CD4-positive, alpha-beta memory T cell (primary cell): ENCODE measurements around the gene PPT2. TPM values are rescaled to one million over a fixed set of nuclear protein-coding genes. Genes with fewer than 3 reads are reported as not detected.
"Not testable (repeated sequence)": the region's sequence is repeated elsewhere in the genome, so short reads cannot be mapped to it uniquely, and the experiment has no call there.

Experiments
- CTCF ChIA-PET: fragments of 350-600 bp; sonication (Branson Sonifier 250); formaldehyde crosslinking; loops from one replicate; lab custom pipeline; 2021; ENCODE audit warnings: inconsistent platforms; ENCODE audit not compliant: partially characterized antibody; lab: Charles Lee
- POLR2A ChIA-PET: fragments of 350-600 bp; sonication (Branson Sonifier 250); formaldehyde crosslinking; loops from one replicate; lab custom pipeline; 2021; ENCODE audit not compliant: partially characterized antibody; lab: Charles Lee
- DNase-seq, 5 donors: peaks; one replicate each; pipeline versions ENCODE4 v3.0.0 to v3.0.0-alpha.2; 2020 to 2022; ENCODE audit warnings: mixed read lengths in 1 of 5
- H3K27ac ChIP-seq: one replicate; pipeline ENCODE4 v1.7.0; 2013; ENCODE audit warnings: low read depth, low read length
- H3K27me3 ChIP-seq: 2 replicates; pipeline ENCODE4 v1.7.0; 2013; ENCODE audit warnings: mild to moderate bottlenecking, low read length, moderate library complexity; ENCODE audit not compliant: insufficient read depth
- H3K36me3 ChIP-seq: 2 replicates; pipeline ENCODE4 v1.7.0; 2013; ENCODE audit warnings: mild to moderate bottlenecking, low read length, moderate library complexity; ENCODE audit not compliant: insufficient read depth
- H3K4me1 ChIP-seq: 2 replicates; pipeline ENCODE4 v1.7.0; 2013; ENCODE audit warnings: mild to moderate bottlenecking, low read length, moderate library complexity; ENCODE audit not compliant: insufficient read depth
- H3K4me3 ChIP-seq, 2 donors: one replicate each; pipeline ENCODE4 v1.7.0; 2013; ENCODE audit warnings: low read length in 2 of 2, mild to moderate bottlenecking in 1 of 2
- H3K9me3 ChIP-seq, 2 donors: one replicate each; pipeline ENCODE4 v1.7.0; 2013; ENCODE audit warnings: low read length in 2 of 2, control low read depth in 1 of 2; ENCODE audit not compliant: control insufficient read depth in 1 of 2
- H3K27ac Mint-ChIP-seq, 7 donors: one replicate each; pipeline ENCODE4 v1.8.0; 2020 to 2021; ENCODE audit warnings: mixed read lengths in 7 of 7, mild to moderate bottlenecking in 6 of 7, inconsistent platforms in 3 of 7, moderate library complexity in 3 of 7
- H3K27me3 Mint-ChIP-seq, 2 donors: one replicate each; pipeline ENCODE4 v1.8.0; 2020 to 2021; ENCODE audit warnings: mixed read lengths in 2 of 2
- H3K36me3 Mint-ChIP-seq, 2 donors: one replicate each; pipeline ENCODE4 v1.8.0; 2020 to 2021; ENCODE audit warnings: mixed read lengths in 2 of 2, inconsistent platforms in 1 of 2, mild to moderate bottlenecking in 1 of 2
- H3K4me1 Mint-ChIP-seq, 4 donors: one replicate each; pipeline ENCODE4 v1.8.0; 2020 to 2021; ENCODE audit warnings: mixed read lengths in 4 of 4, mild to moderate bottlenecking in 1 of 4
- H3K4me3 Mint-ChIP-seq, 8 donors: one replicate each; pipeline ENCODE4 v1.8.0; 2020 to 2021; ENCODE audit warnings: mixed read lengths in 8 of 8, mild to moderate bottlenecking in 7 of 8, moderate library complexity in 6 of 8, inconsistent platforms in 3 of 8
- H3K9me3 Mint-ChIP-seq, 8 donors: one replicate each; pipeline ENCODE4 v1.8.0; 2020 to 2021; ENCODE audit warnings: mixed read lengths in 8 of 8, mild to moderate bottlenecking in 5 of 8, inconsistent platforms in 3 of 8, moderate library complexity in 1 of 8
- intact Hi-C: fragments of 100-400 bp; cut with micrococcal nuclease; formaldehyde crosslinking; loops from one replicate; pipeline ENCODE4 v1.15.1; 2023
- polyA plus RNA-seq, 2 donors: library from polyadenylated mRNA; unstranded; fragments of 300-500 nt; fragmentation: Illumina TruSeq; gene quantifications; one replicate each; pipeline ENCODE4 v1.2.3, GENCODE V29; 2021
- total RNA-seq, 2 experiments: library from RNA; stranded (reverse); gene quantifications; one replicate each; pipeline ENCODE4 v1.2.3, GENCODE V29; 2021

The PPT2 gene
- total and polyA plus RNA-seq, 4 experiments from 2014 or later, result 3.8 to 15.4 (median 8.2) TPM

- H3K4me3 ChIP-seq, result no peak overlapping the region
- Mint-ChIP-seq H3K9me3 (peaks cover 0 to 2% (median 0%) of the 10 kb centered on the region in 8 donors), H3K36me3 (peaks cover 51 to 69% of the 10 kb centered on the region in 2 donors), H3K27me3 (no peaks in the 10 kb centered on the region), H3K4me1 (peaks cover 30 to 57% (median 37%) of the 10 kb centered on the region in 4 donors), H3K27ac (peak overlapping the region; percentile 96 to 97 (median 97)), H3K4me3 (peak overlapping the region; percentile 63 to 96 (median 89))
- CTCF ChIA-PET, result interaction anchor here (0.6 to 0.8 kb wide), 2 partner anchors 9 to 215 kb away, joined by 3 read pairs; partner anchors contain the start of genes DXO and RNF5
- H3K36me3 ChIP-seq, result peaks cover 45% of the 10 kb centered on the region
- intact Hi-C loops, result no loop called here
- peaks cover 63% of the 10 kb centered on the region for H3K4me1 ChIP-seq
- POLR2A ChIA-PET, result interaction anchor here (0.6 to 12.7 kb wide), 4 partner anchors 7 to 675 kb away, joined by 3 to 408 read pairs (median 104); partner anchors contain the start of genes AGPAT1, ATF6B, FKBPL and RNF5
- no peak for DNase-seq
- H3K27ac ChIP-seq, result peak overlapping the region; percentile 70
- H3K27me3 ChIP-seq, result no peaks in the 10 kb centered on the region
- no peaks in the 10 kb centered on the region for H3K9me3 ChIP-seq
Measured at GRCh38 chr6:32187009-32187709, 33.2 kb downstream of the PPT2 start.

DNA sequence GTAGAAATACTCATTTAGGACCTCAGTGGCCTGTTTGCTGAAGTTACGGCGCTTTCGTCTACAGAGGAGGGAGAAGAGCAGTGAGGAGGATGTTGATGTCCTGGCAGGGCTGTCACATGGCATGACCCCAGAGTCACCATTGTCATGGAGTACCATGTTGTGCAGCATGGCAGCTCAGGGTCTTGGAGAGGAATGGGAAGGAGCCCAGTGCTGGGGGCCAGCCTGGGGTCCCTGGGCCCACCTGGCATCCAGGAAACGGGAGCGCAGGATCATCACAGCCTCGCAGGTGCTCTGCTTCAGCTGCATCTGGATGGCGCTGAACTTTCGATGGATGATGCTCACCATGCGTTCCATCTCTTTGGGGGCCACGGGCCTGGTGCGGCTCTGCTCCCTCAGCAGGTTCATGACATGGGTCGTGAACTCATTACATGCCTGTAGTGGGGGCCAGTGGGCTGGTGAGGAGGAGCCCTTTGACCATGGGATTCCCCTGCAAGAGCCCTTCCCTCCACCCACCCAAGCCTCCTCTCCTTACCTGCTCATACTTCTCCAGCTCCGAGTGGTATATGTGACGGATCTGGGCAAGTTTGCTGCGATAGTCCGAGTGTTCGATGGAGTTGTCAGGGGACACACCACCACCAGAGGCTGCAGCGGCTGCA, 33.9 kb downstream of the PPT2 start:
- peak overlapping the region; percentile 98 for H3K27ac ChIP-seq
- H3K36me3 ChIP-seq, result peaks cover 38% of the 10 kb centered on the region
- H3K9me3 Mint-ChIP-seq, H3K27me3 ChIP-seq, H3K9me3 ChIP-seq, intact Hi-C loops, H3K4me3 ChIP-seq, DNase-seq, H3K27me3 Mint-ChIP-seq: not testable (repeated sequence)
- ChIA-PET POLR2A (interaction anchor here (0.6 to 12.7 kb wide), 4 partner anchors 7 to 674 kb away, joined by 3 to 408 read pairs (median 104); partner anchors contain the start of genes AGPAT1, ATF6B, FKBPL and RNF5), CTCF (interaction anchor here (0.6 to 0.8 kb wide), 2 partner anchors 10 to 216 kb away, joined by 3 read pairs; partner anchors contain the start of genes DXO and RNF5)
- peaks cover 30 to 62% (median 35%) of the 10 kb centered on the region in 4 donors for H3K4me1 Mint-ChIP-seq
- peaks cover 53 to 71% of the 10 kb centered on the region in 2 donors for H3K36me3 Mint-ChIP-seq
- peak overlapping the region; percentile 96 to 97 (median 97) for H3K27ac Mint-ChIP-seq
- peak overlapping the region; percentile 54 to 96 (median 94) for H3K4me3 Mint-ChIP-seq
- H3K4me1 ChIP-seq, result peaks cover 57% of the 10 kb centered on the region

GRCh38 chr6:32188381-32189068, 34.6 kb downstream of the PPT2 start:
- Mint-ChIP-seq H3K27me3 (no peaks in the 10 kb centered on the region), H3K4me1 (peaks cover 32 to 68% (median 38%) of the 10 kb centered on the region in 4 donors), H3K27ac (peak overlapping the region; percentile 86 to 97 (median 95)), H3K9me3 (peaks cover 0 to 2% (median 0%) of the 10 kb centered on the region in 8 donors), H3K4me3 (peak overlapping the region; percentile 86 to 96 (median 92)), H3K36me3 (peaks cover 53 to 66% of the 10 kb centered on the region in 2 donors)
- ChIA-PET CTCF (interaction anchor here (1.2 to 3.0 kb wide), 2 partner anchors 9 to 34 kb away, joined by 3 to 18 read pairs; no protein-coding TSS in a partner anchor), POLR2A (interaction anchor here (0.8 to 12.7 kb wide), 3 partner anchors 9 to 783 kb away, joined by 4 to 408 read pairs (median 188); partner anchors contain the start of genes AGPAT1, ATF6B, FKBPL and RNF5)
- Histone ChIP-seq H3K9me3 (no peaks in the 10 kb centered on the region), H3K36me3 (peaks cover 31% of the 10 kb centered on the region), H3K27me3 (no peaks in the 10 kb centered on the region), H3K4me3 (peak overlapping the region; percentile 44 to 81), H3K4me1 (peaks cover 57% of the 10 kb centered on the region), H3K27ac (peak overlapping the region; percentile 98)
- intact Hi-C loops, result no loop called here
- no peak for DNase-seq

DNA sequence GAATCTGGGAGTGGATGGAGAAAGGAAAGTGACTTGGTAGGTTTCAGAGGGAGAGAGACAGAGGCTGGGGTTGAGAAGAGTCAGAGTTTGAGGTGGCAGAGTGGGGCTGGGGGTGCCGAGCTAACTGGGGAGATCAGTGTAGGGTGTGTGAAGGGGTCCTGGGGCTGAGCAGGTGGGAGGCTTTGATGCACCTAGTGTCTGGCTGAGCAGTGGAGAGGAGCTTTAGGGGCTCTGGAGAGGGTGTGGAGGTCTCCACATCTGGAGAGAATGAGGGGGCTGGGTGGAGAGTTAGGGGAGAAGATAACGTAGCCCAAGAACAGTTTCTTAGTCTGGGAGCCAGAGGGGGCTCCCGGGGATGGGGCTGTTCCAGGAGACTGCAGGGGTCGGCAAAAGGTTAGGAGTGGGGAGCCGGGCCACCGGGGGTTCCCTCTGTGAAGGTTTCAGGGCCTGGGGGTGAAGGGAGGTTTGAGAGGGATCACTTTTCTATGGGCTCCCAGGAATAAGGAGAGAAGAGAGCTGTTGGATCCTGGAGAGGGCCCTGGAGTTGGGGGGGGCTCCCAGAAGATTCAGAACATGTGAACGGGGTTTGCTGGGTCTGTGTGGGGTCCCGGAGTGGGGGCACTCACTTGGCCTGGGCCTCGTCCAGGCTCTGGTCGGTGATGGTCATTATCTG, 35.3 kb downstream of the PPT2 start:
- Histone ChIP-seq H3K27ac (peak overlapping the region; percentile 98), H3K4me3 (peak overlapping the region; percentile 44 to 81), H3K9me3 (no peaks in the 10 kb centered on the region), H3K4me1 (peaks cover 57% of the 10 kb centered on the region), H3K36me3 (peaks cover 24% of the 10 kb centered on the region), H3K27me3 (no peaks in the 10 kb centered on the region)
- Mint-ChIP-seq H3K4me3 (peak overlapping the region; percentile 86 to 96 (median 92)), H3K27ac (peak overlapping the region; percentile 86 to 97 (median 95)), H3K9me3 (peaks cover 0 to 2% (median 0%) of the 10 kb centered on the region in 8 donors), H3K4me1 (peaks cover 39 to 75% (median 44%) of the 10 kb centered on the region in 4 donors), H3K27me3 (no peaks in the 10 kb centered on the region), H3K36me3 (peaks cover 53 to 63% of the 10 kb centered on the region in 2 donors)
- intact Hi-C loops, result no loop called here
- POLR2A ChIA-PET, result interaction anchor here (0.8 to 12.7 kb wide), 4 partner anchors 9 to 783 kb away, joined by 3 to 408 read pairs (median 96); partner anchors contain the start of genes AGPAT1, ATF6B, FKBPL and RNF5
- CTCF ChIA-PET, result interaction anchor here (1.2 to 3.0 kb wide), 2 partner anchors 9 to 34 kb away, joined by 3 to 18 read pairs; no protein-coding TSS in a partner anchor
- DNase-seq, result no peak

DNA sequence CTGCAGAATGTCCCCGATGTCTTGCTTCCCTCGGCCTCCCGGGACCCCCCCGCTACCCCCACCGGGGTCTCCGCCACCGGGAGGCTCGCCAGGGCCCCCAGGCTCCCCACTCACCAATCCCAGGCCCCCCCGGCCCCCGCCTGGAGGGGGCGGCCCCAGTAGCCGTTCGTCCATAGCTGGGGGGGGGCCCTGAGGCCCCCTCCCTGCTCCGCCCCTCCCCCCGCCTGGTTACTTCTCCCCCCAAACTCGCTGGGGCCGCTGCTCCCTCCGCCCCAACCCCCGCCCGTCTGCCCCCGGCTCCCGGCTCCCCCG, 35.8 kb downstream of the PPT2 start:
- H3K4me3 ChIP-seq, result peak overlapping the region; percentile 44 to 81
- H3K27me3 ChIP-seq, result no peaks in the 10 kb centered on the region
- peaks cover 22% of the 10 kb centered on the region for H3K36me3 ChIP-seq
- peaks cover 0 to 2% (median 0%) of the 10 kb centered on the region in 8 donors for H3K9me3 Mint-ChIP-seq
- no peaks in the 10 kb centered on the region for H3K27me3 Mint-ChIP-seq
- ChIA-PET CTCF (interaction anchor here (1.2 to 3.0 kb wide), 2 partner anchors 10 to 35 kb away, joined by 3 to 18 read pairs; no protein-coding TSS in a partner anchor), POLR2A (interaction anchor here (0.9 to 12.7 kb wide), 7 partner anchors 10 to 782 kb away, joined by 3 to 408 read pairs (median 10); partner anchors contain the start of genes AGPAT1, ATF6B, EHMT2 and FKBPL)
- intact Hi-C loops, result loop anchor here (1.0 to 10.0 kb wide), 5 partner anchors 11 to 1225 kb away; partner anchors contain the start of genes ATF6B, CUTA, HSD17B8 and PHF1
- H3K36me3 Mint-ChIP-seq, result peaks cover 53 to 62% of the 10 kb centered on the region in 2 donors
- peak overlapping the region in 6 of 7 donors; percentile 86 to 97 (median 94) for H3K27ac Mint-ChIP-seq
- peaks cover 42 to 80% (median 49%) of the 10 kb centered on the region in 4 donors for H3K4me1 Mint-ChIP-seq
- peak overlapping the region; percentile 98 for H3K27ac ChIP-seq
- no peaks in the 10 kb centered on the region for H3K9me3 ChIP-seq
- no peak for DNase-seq
- H3K4me3 Mint-ChIP-seq, result peak overlapping the region; percentile 86 to 96 (median 92)
- H3K4me1 ChIP-seq, result peaks cover 59% of the 10 kb centered on the region
